Heart right ventricle (tissue), 16 donors: Measurements from ENCODE around the gene KIF2B. TPM values are rescaled to one million over a fixed set of nuclear protein-coding genes. Genes with fewer than 3 reads are reported as not detected.

Experiments used
- ATAC-seq, 8 donors: fragments of 200-7000 bp; cut with Tn5 transposase; one replicate each; pipeline ENCODE4 v1.9.1; 2020; ENCODE audit warnings: mild to moderate bottlenecking in 8 of 8, moderate library complexity in 8 of 8, moderate number of reproducible peaks in 1 of 8
- DNase-seq, 2 donors: peaks; one replicate each; pipeline ENCODE4 v3.0.0-alpha.2; 2020
- H3K27ac ChIP-seq, 10 donors: fragments of 200-600 bp; sonication (generic) in 2 of 10; one replicate each; pipeline versions ENCODE4 v1.5.0 to v1.8.0; 2020 to 2022; ENCODE audit warnings: mild to moderate bottlenecking in 3 of 10
- H3K27me3 ChIP-seq, 7 donors: fragments of 200-600 bp; one replicate each; pipeline ENCODE4 v1.8.0; 2021 to 2022; ENCODE audit warnings: mild to moderate bottlenecking in 2 of 7
- H3K36me3 ChIP-seq, 9 donors: fragments of 200-600 bp; sonication (generic) in 1 of 9; one replicate each; pipeline versions ENCODE4 v1.5.0 to v1.8.0; 2020 to 2022; ENCODE audit warnings: mild to moderate bottlenecking in 2 of 9
- H3K4me1 ChIP-seq, 9 donors: fragments of 200-600 bp; sonication (generic) in 1 of 9; one replicate each; pipeline versions ENCODE4 v1.5.0 to v1.8.0; 2020 to 2022; ENCODE audit warnings: mild to moderate bottlenecking in 4 of 9
- H3K4me3 ChIP-seq, 10 donors: fragments of 200-600 bp; sonication (generic) in 2 of 10; one replicate each; pipeline versions ENCODE4 v1.5.0 to v1.8.0; 2020 to 2022; ENCODE audit warnings: mild to moderate bottlenecking in 7 of 10, moderate library complexity in 2 of 10
- H3K9me3 ChIP-seq, 11 donors: fragments of 200-600 bp in 10 of 11; sonication (generic) in 2 of 11; one replicate each; pipeline versions ENCODE4 v1.5.0 to v1.8.0; 2013 to 2022; ENCODE audit warnings: mild to moderate bottlenecking in 2 of 11, control low read depth in 1 of 11, moderate library complexity in 1 of 11
- CTCF ChIP-seq, 9 donors: fragments of 200-600 bp; sonication (generic) in 2 of 9; IDR thresholded peaks; one replicate each; pipeline versions ENCODE4 v1.5.0 to v1.8.0; 2021 to 2022; ENCODE audit warnings: antibody characterized with exemption in 9 of 9, mild to moderate bottlenecking in 5 of 9, moderate library complexity in 1 of 9
- WGBS, 2 donors: extraction: QIAGEN DNeasy Blood & Tissue Kit; methylation state at CpG; one replicate each; pipeline ENCODE4 v1.1.7; 2013; ENCODE audit warnings: inconsistent platforms in 1 of 2; 5-methylcytosine and 5-hydroxymethylcytosine counted together
- intact Hi-C, 10 donors: fragments of 100-400 bp; cut with DNase I; formaldehyde crosslinking; loops; one replicate each; pipeline versions ENCODE4 v1.11.1 to v1.14.2; 2022
- polyA plus RNA-seq, 2 donors: library from polyadenylated mRNA; stranded (reverse); fragments of 200-250 nt; gene quantifications; one replicate each; pipeline ENCODE4 v1.2.3, GENCODE V29; 2013
- total RNA-seq, 10 donors: library from RNA; stranded (reverse); fragmentation: NEBNext Ultra II Directional in 3 of 10; extraction: Animal tissue kit (Norgen Biotek cat#: 25700) in 3 of 10; gene quantifications; one replicate each; pipeline versions ENCODE4 v1.2.1 to v1.2.4, GENCODE V29; 2021 to 2023
- donor health status: Arrhythmogenic right ventricular cardiomyopathy.
- donor health status: ischemic (EF 13 %, LVEDD 7.1; RV severe dilation, severe dysfunction).
- donor health status: healthy with polysubstance abuse.
- donor health status: DM: no; HTN: yes; CAD: no.
- donor health status: DM: no; HTN: no; CAD: no.
- donor health status: ischemic (EF 25% LVEDD 6.9; RV normal size, moderate dysfunction).
- donor health status: ischemic (EF 25% LVEDD 5.7; RV mildly dilated, moderate dysfunction).
- donor health status: healthy.
- donor health status: DM: yes; HTN: yes; CAD: no.
- donor health status: Ischemic cardiomyopathy.
- donor health status: ischemic (EF 35%, LVEDD 5.7; RV mildly dilated, moderate dysfunction).
- donor health status: nonischemic (EF 11% LVEDD 7.7; RV severe dilation, severe dysfunction).
- donor health status: DM: yes; HTN: yes; CAD: no.
- donor health status: PGD.
- donor health status: ischemic (EF 29% LVEDD 5.4; RV normal size, mild dysfunction).
- donor health status: nonischemic (EF 23%, LVEDD 6.1; RV moderate dilation, normal function).

The KIF2B gene
- total and polyA plus RNA-seq, 12 donors = not detected

GRCh38 chr17:53804437-53804836 is 18.3 kb upstream of the KIF2B start:
- H3K9me3 ChIP-seq = no peaks in the 10 kb centered on the region
- H3K27ac ChIP-seq = no peak overlapping the region
- no peaks in the 10 kb centered on the region for H3K36me3 ChIP-seq
- no peaks in the 10 kb centered on the region for H3K27me3 ChIP-seq
- no peak for TF ChIP-seq CTCF (IDR thresholded peaks at IDR 0.05)
- DNase-seq (no peak), ATAC-seq (no peak)
- 86 to 88% methylated on average over 5 of the region's 5 CpGs for WGBS, 2 donors
- intact Hi-C loops = loop anchor here in 1 of 10 donors (10.0 kb wide), 2 partner anchors 60 kb away; no protein-coding TSS in a partner anchor
- no peak overlapping the region for H3K4me3 ChIP-seq
- no peaks in the 10 kb centered on the region for H3K4me1 ChIP-seq

DNA sequence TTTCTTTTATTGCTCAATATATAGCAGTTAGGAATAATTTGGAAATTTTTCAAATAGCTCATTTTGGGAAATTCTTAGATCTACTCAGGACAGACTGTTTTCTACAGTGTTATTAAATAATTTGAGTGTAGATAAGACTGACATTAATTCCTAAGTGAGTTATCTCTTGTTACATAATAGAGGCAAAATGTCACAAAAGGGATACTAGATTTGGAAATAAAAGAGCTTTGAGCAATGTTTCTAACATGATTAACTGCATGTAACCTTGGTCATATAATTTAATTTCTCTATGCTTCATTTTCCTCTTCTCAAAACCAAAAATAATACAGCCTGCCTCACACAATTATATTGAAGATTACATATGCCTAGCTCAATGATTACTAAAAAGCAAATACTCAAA is 16.3 kb upstream of the KIF2B start:
- no peak overlapping the region for H3K4me3 ChIP-seq
- H3K9me3 ChIP-seq = no peaks in the 10 kb centered on the region
- no peaks in the 10 kb centered on the region for H3K36me3 ChIP-seq
- DNase-seq = no peak
- H3K27me3 ChIP-seq = no peaks in the 10 kb centered on the region
- H3K27ac ChIP-seq = no peak overlapping the region
- no peak for TF ChIP-seq CTCF (IDR thresholded peaks at IDR 0.05)
- intact Hi-C loops = loop anchor here in 1 of 10 donors (10.0 kb wide), 2 partner anchors 58 to 62 kb away; no protein-coding TSS in a partner anchor
- no peak for ATAC-seq
- H3K4me1 ChIP-seq = no peaks in the 10 kb centered on the region

DNA sequence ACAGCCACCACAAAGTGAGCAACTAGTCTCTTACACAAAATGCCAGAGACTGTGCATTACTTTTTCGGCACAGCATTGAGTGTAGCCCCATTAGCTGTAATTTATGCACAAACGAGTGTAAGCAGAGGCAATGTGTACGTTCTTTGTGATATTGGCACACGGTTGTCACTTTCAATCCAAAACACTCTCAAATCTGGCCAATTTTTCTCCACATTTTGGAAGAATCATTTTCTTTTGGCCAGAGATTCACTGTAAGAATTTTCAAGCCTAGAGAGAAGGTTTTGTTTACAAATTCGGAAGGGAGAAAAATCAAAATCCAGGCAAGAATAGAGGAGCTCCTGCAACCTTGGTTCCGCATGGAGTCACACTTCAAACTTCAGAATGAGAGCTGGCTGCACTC is 15.4 kb upstream of the KIF2B start:
- no peaks in the 10 kb centered on the region for H3K27me3 ChIP-seq
- intact Hi-C loops = loop anchor here in 1 of 10 donors (10.0 kb wide), 2 partner anchors 58 to 62 kb away; no protein-coding TSS in a partner anchor
- no peak overlapping the region for H3K4me3 ChIP-seq
- no peak for TF ChIP-seq CTCF (IDR thresholded peaks at IDR 0.05)
- 74% methylated on average over 6 of the region's 6 CpGs for WGBS, 2 donors
- DNase-seq (no peak), ATAC-seq (no peak)
- no peaks in the 10 kb centered on the region for H3K36me3 ChIP-seq
- H3K4me1 ChIP-seq = no peaks in the 10 kb centered on the region
- H3K9me3 ChIP-seq = no peaks in the 10 kb centered on the region
- H3K27ac ChIP-seq = no peak overlapping the region

DNA sequence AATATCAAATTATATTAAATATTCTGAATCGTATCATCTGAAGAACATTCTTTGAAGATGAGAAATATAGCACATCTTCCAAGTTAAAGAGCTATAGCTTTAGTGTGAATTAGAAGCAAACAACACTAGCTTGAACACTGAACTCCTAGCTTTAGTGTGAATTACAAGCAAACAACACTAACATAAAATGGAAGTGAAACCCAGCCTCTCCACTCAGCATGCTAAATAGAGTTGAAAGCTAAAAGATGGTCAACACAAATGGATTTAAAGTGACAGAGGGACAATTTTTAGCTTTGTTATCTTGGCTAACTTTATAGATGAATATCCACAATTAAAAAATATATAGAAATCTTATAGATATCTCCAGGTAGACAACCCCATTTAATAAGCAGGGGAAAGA is 4.5 kb upstream of the KIF2B start:
- Histone ChIP-seq H3K27ac (no peak overlapping the region), H3K36me3 (no peaks in the 10 kb centered on the region), H3K9me3 (peaks cover 0 to 12% (median 0%) of the 10 kb centered on the region in 11 donors), H3K27me3 (no peaks in the 10 kb centered on the region), H3K4me3 (no peak overlapping the region), H3K4me1 (no peaks in the 10 kb centered on the region)
- intact Hi-C loops = no loop called here
- TF ChIP-seq CTCF (IDR thresholded peaks at IDR 0.05) = no peak
- 83 to 90% methylated on average over 1 of the region's 1 CpG for WGBS, 2 donors
- ATAC-seq = no peak
- DNase-seq = no peak
